ENCODE data around the gene SHH.
A peak's percentile ranks its signal among the peaks of the same experiment; 100 is the strongest.

Gene SHH

GRCh38 chr7:155804431-155804831 lies 7.8 kb downstream of the SHH start:
- peaks cover 10% of the 10 kb centered on the region; the same call in 1 of the 2 replicates for H3K9me3 ChIP-seq (ENCODE audit: insufficient read depth, low read length)
- H3K4me1 ChIP-seq (ENCODE audit: insufficient read depth, insufficient read length): peaks cover 8% of the 10 kb centered on the region
- H3K9ac ChIP-seq (ENCODE audit: insufficient read length, low read depth): no peak overlapping the region
- no peaks in the 10 kb centered on the region for H3K36me3 ChIP-seq (ENCODE audit: insufficient read depth, insufficient read length, low read length)
- no peak for DNase-seq (ENCODE audit: low read depth, low spot score)
- no peak for TF ChIP-seq SUZ12 (IDR thresholded peaks at IDR 0.05; ENCODE audit: extremely low read depth, insufficient read depth, insufficient read length)
- no peak for TF ChIP-seq YY1 (IDR thresholded peaks at IDR 0.05; ENCODE audit: insufficient read depth, insufficient read length)
- TF ChIP-seq ZNF274 (IDR thresholded peaks at IDR 0.05; ENCODE audit: low read depth, low read length): no peak
- H3K4me3 ChIP-seq (ENCODE audit: insufficient read length, low read depth): peak overlapping the region; percentile 24
- peaks cover 81% of the 10 kb centered on the region for H3K27me3 ChIP-seq (ENCODE audit: insufficient read depth, insufficient read length)

- Histone ChIP-seq H3K4me3 (ENCODE audit: insufficient read length, low read depth) (peak overlapping the region; percentile 24), H3K4me1 (ENCODE audit: insufficient read depth, insufficient read length) (peaks cover 8% of the 10 kb centered on the region), H3K9ac (ENCODE audit: insufficient read length, low read depth) (peak overlapping the region; percentile 56), H3K9me3 (ENCODE audit: insufficient read depth, low read length) (peaks cover 10% of the 10 kb centered on the region; the same call in 1 of the 2 replicates), H3K27me3 (ENCODE audit: insufficient read depth, insufficient read length) (peaks cover 75% of the 10 kb centered on the region), H3K36me3 (ENCODE audit: insufficient read depth, insufficient read length, low read length) (no peaks in the 10 kb centered on the region)
- peak; percentile 56 for TF ChIP-seq SUZ12 (IDR thresholded peaks at IDR 0.05; ENCODE audit: extremely low read depth, insufficient read depth, insufficient read length)
- TF ChIP-seq YY1 (IDR thresholded peaks at IDR 0.05; ENCODE audit: insufficient read depth, insufficient read length): no peak
- no peak for DNase-seq (ENCODE audit: low read depth, low spot score)
These were observed 8.6 kb downstream of the SHH start for GRCh38 chr7:155803418-155804376.

- Histone ChIP-seq H3K36me3 (ENCODE audit: insufficient read depth, insufficient read length, low read length) (no peaks in the 10 kb centered on the region), H3K4me1 (ENCODE audit: insufficient read depth, insufficient read length) (peaks cover 8% of the 10 kb centered on the region), H3K9ac (ENCODE audit: insufficient read length, low read depth) (no peak overlapping the region), H3K27me3 (ENCODE audit: insufficient read depth, insufficient read length) (peaks cover 69% of the 10 kb centered on the region), H3K9me3 (ENCODE audit: insufficient read depth, low read length) (peaks cover 10% of the 10 kb centered on the region; the same call in 1 of the 2 replicates), H3K4me3 (ENCODE audit: insufficient read length, low read depth) (peak overlapping the region; percentile 24)
- no peak for DNase-seq (ENCODE audit: low read depth, low spot score)
- no peak for TF ChIP-seq SUZ12 (IDR thresholded peaks at IDR 0.05; ENCODE audit: extremely low read depth, insufficient read depth, insufficient read length)
- no peak for TF ChIP-seq YY1 (IDR thresholded peaks at IDR 0.05; ENCODE audit: insufficient read depth, insufficient read length)
- no peak for TF ChIP-seq ZNF274 (IDR thresholded peaks at IDR 0.05; ENCODE audit: low read depth, low read length)
These were observed 9.3 kb downstream of the SHH start for GRCh38 chr7:155802906-155803417.

GRCh38 chr7:155802291-155802690 lies 10.0 kb downstream of the SHH start:
- Histone ChIP-seq H3K4me1 (ENCODE audit: insufficient read depth, insufficient read length) (peaks cover 5% of the 10 kb centered on the region), H3K27me3 (ENCODE audit: insufficient read depth, insufficient read length) (peaks cover 69% of the 10 kb centered on the region), H3K9ac (ENCODE audit: insufficient read length, low read depth) (no peak overlapping the region), H3K9me3 (ENCODE audit: insufficient read depth, low read length) (peaks cover 10% of the 10 kb centered on the region; the same call in 1 of the 2 replicates), H3K4me3 (ENCODE audit: insufficient read length, low read depth) (no peak overlapping the region), H3K36me3 (ENCODE audit: insufficient read depth, insufficient read length, low read length) (no peaks in the 10 kb centered on the region)
- no peak for DNase-seq (ENCODE audit: low read depth, low spot score)
- TF ChIP-seq SUZ12 (IDR thresholded peaks at IDR 0.05; ENCODE audit: extremely low read depth, insufficient read depth, insufficient read length): no peak
- no peak for TF ChIP-seq YY1 (IDR thresholded peaks at IDR 0.05; ENCODE audit: insufficient read depth, insufficient read length)
- no peak for TF ChIP-seq ZNF274 (IDR thresholded peaks at IDR 0.05; ENCODE audit: low read depth, low read length)

GRCh38 chr7:155800741-155801267 lies 11.5 kb downstream of the SHH start:
- TF ChIP-seq YY1 (IDR thresholded peaks at IDR 0.05; ENCODE audit: insufficient read depth, insufficient read length) (no peak), SUZ12 (IDR thresholded peaks at IDR 0.05; ENCODE audit: extremely low read depth, insufficient read depth, insufficient read length) (no peak), ZNF274 (IDR thresholded peaks at IDR 0.05; ENCODE audit: low read depth, low read length) (no peak)
- Histone ChIP-seq H3K9me3 (ENCODE audit: insufficient read depth, low read length) (peaks cover 3% of the 10 kb centered on the region; the same call in 1 of the 2 replicates), H3K4me1 (ENCODE audit: insufficient read depth, insufficient read length) (no peaks in the 10 kb centered on the region), H3K9ac (ENCODE audit: insufficient read length, low read depth) (no peak overlapping the region), H3K4me3 (ENCODE audit: insufficient read length, low read depth) (no peak overlapping the region), H3K36me3 (ENCODE audit: insufficient read depth, insufficient read length, low read length) (no peaks in the 10 kb centered on the region), H3K27me3 (ENCODE audit: insufficient read depth, insufficient read length) (peaks cover 73% of the 10 kb centered on the region)
- no peak for DNase-seq (ENCODE audit: low read depth, low spot score)

GRCh38 chr7:155800301-155800700 lies 12.0 kb downstream of the SHH start:
- Histone ChIP-seq H3K4me1 (ENCODE audit: insufficient read depth, insufficient read length) (no peaks in the 10 kb centered on the region), H3K9ac (ENCODE audit: insufficient read length, low read depth) (no peak overlapping the region), H3K9me3 (ENCODE audit: insufficient read depth, low read length) (no peaks in the 10 kb centered on the region; the same call in 1 of the 2 replicates), H3K36me3 (ENCODE audit: insufficient read depth, insufficient read length, low read length) (no peaks in the 10 kb centered on the region), H3K27me3 (ENCODE audit: insufficient read depth, insufficient read length) (peaks cover 73% of the 10 kb centered on the region), H3K4me3 (ENCODE audit: insufficient read length, low read depth) (no peak overlapping the region)
- DNase-seq (ENCODE audit: low read depth, low spot score): no peak
- TF ChIP-seq YY1 (IDR thresholded peaks at IDR 0.05; ENCODE audit: insufficient read depth, insufficient read length) (no peak), SUZ12 (IDR thresholded peaks at IDR 0.05; ENCODE audit: extremely low read depth, insufficient read depth, insufficient read length) (no peak), ZNF274 (IDR thresholded peaks at IDR 0.05; ENCODE audit: low read depth, low read length) (no peak)

GRCh38 chr7:155799514-155799913 lies 12.7 kb downstream of the SHH start:
- TF ChIP-seq YY1 (IDR thresholded peaks at IDR 0.05; ENCODE audit: insufficient read depth, insufficient read length) (no peak), SUZ12 (IDR thresholded peaks at IDR 0.05; ENCODE audit: extremely low read depth, insufficient read depth, insufficient read length) (no peak), ZNF274 (IDR thresholded peaks at IDR 0.05; ENCODE audit: low read depth, low read length) (no peak)
- Histone ChIP-seq H3K36me3 (ENCODE audit: insufficient read depth, insufficient read length, low read length) (no peaks in the 10 kb centered on the region), H3K9ac (ENCODE audit: insufficient read length, low read depth) (no peak overlapping the region), H3K27me3 (ENCODE audit: insufficient read depth, insufficient read length) (peaks cover 73% of the 10 kb centered on the region), H3K4me1 (ENCODE audit: insufficient read depth, insufficient read length) (no peaks in the 10 kb centered on the region), H3K4me3 (ENCODE audit: insufficient read length, low read depth) (no peak overlapping the region), H3K9me3 (ENCODE audit: insufficient read depth, low read length) (no peaks in the 10 kb centered on the region; the same call in 1 of the 2 replicates)
- DNase-seq (ENCODE audit: low read depth, low spot score): no peak
